Calu3 (cell line): ENCODE measurements around the gene ORM2. TPM values are rescaled to one million over a fixed set of nuclear protein-coding genes. Genes with fewer than 3 reads are reported as not detected.
"Not testable (repeated sequence)": the region's sequence is repeated elsewhere in the genome, so short reads cannot be mapped to it uniquely, and the experiment has no call there.

Source experiments
- BruUV-seq: library from RNA; stranded (reverse); fragments of 400-500 nt; replicated peaks from 2 replicates; lab custom pipeline; 2021; lab: Mats Ljungman, UMichigan
- CTCF ChIA-PET: fragments of 300-600 bp; sonication (Branson Sonifier 250); formaldehyde crosslinking; loops from one replicate; lab custom pipeline; 2022; ENCODE audit warnings: antibody characterized with exemption; lab: Charles Lee
- DNase-seq: peaks from one replicate; pipeline ENCODE4 v3.0.0; 2022
- H3K27ac Mint-ChIP-seq: one replicate; pipeline ENCODE4 v1.8.0; 2022; ENCODE audit warnings: mixed read lengths; ENCODE audit not compliant: unreplicated experiment
- H3K27me3 Mint-ChIP-seq: one replicate; pipeline ENCODE4 v1.8.0; 2022; ENCODE audit warnings: mixed read lengths; ENCODE audit not compliant: unreplicated experiment
- H3K36me3 Mint-ChIP-seq: one replicate; pipeline ENCODE4 v1.8.0; 2022; ENCODE audit warnings: mild to moderate bottlenecking, moderate library complexity, mixed read lengths; ENCODE audit not compliant: insufficient read depth, unreplicated experiment
- H3K4me1 Mint-ChIP-seq: one replicate; pipeline ENCODE4 v1.8.0; 2022; ENCODE audit warnings: mild to moderate bottlenecking, low read depth, mixed read lengths; ENCODE audit not compliant: unreplicated experiment
- H3K4me3 Mint-ChIP-seq: one replicate; pipeline ENCODE4 v1.8.0; 2022; ENCODE audit warnings: mild to moderate bottlenecking, low read depth, moderate library complexity, mixed read lengths; ENCODE audit not compliant: unreplicated experiment
- H3K9me3 Mint-ChIP-seq: one replicate; pipeline ENCODE4 v1.8.0; 2022; ENCODE audit warnings: low read depth, mixed read lengths; ENCODE audit not compliant: unreplicated experiment
- CTCF ChIP-seq: fragments of 200-600 bp; IDR thresholded peaks from one replicate; pipeline ENCODE4 v1.8.0; 2022; ENCODE audit warnings: antibody characterized with exemption; ENCODE audit not compliant: unreplicated experiment
- intact Hi-C: fragments of 100-400 bp; cut with micrococcal nuclease; formaldehyde crosslinking; loops from one replicate; pipeline ENCODE4 v1.10.0; 2022; ENCODE audit not compliant: unreplicated experiment
- total RNA-seq: library from RNA; stranded (reverse); gene quantifications from 2 replicates; pipeline ENCODE4 v1.2.3, GENCODE V29; 2022

ORM2 gene
- total RNA-seq, 1 experiment from 2014 or later, result not detected

- intact Hi-C loops, result no loop called here
Measured at GRCh38 chr9:114317665-114318357, 11.9 kb upstream of the ORM2 start.

GRCh38 chr9:114318416-114318815 lies 11.3 kb upstream of the ORM2 start:
- CTCF ChIA-PET, result no interaction called here
- no TSS peak for BruUV-seq
- intact Hi-C loops, result no loop called here

More at GRCh38 chr9:114317665-114318357, 11.9 kb upstream of the ORM2 start:
- TF ChIP-seq CTCF, result no peak
- no TSS peak for BruUV-seq
- Mint-ChIP-seq H3K4me3 (no peak overlapping the region), H3K9me3 (no peaks in the 10 kb centered on the region), H3K4me1 (no peaks in the 10 kb centered on the region), H3K27ac (no peak overlapping the region), H3K27me3 (peaks cover 14% of the 10 kb centered on the region), H3K36me3 (no peaks in the 10 kb centered on the region)
- CTCF ChIA-PET, result no interaction called here
- DNase-seq, result no peak

GRCh38 chr9:114319147-114319546 lies 10.5 kb upstream of the ORM2 start:
- CTCF ChIA-PET, result interaction anchor here (1.2 kb wide), 1 partner anchor 15 kb away, joined by 3 read pairs; no protein-coding TSS in a partner anchor
- Mint-ChIP-seq H3K4me1 (no peaks in the 10 kb centered on the region), H3K4me3 (no peak overlapping the region), H3K27ac (no peak overlapping the region), H3K9me3 (no peaks in the 10 kb centered on the region), H3K27me3 (peaks cover 14% of the 10 kb centered on the region), H3K36me3 (no peaks in the 10 kb centered on the region)
- intact Hi-C loops, result no loop called here
- no peak for DNase-seq
- TF ChIP-seq CTCF, result no peak
- no TSS peak for BruUV-seq

More at GRCh38 chr9:114318416-114318815, 11.3 kb upstream of the ORM2 start:
- no peak for DNase-seq
- Mint-ChIP-seq H3K27ac (no peak overlapping the region), H3K36me3 (no peaks in the 10 kb centered on the region), H3K9me3 (no peaks in the 10 kb centered on the region), H3K27me3 (peaks cover 14% of the 10 kb centered on the region), H3K4me1 (no peaks in the 10 kb centered on the region), H3K4me3 (no peak overlapping the region)
- no peak for TF ChIP-seq CTCF

GRCh38 chr9:114320710-114321109 lies 9.0 kb upstream of the ORM2 start:
- H3K9me3 Mint-ChIP-seq, H3K4me1 Mint-ChIP-seq, intact Hi-C loops, DNase-seq, H3K36me3 Mint-ChIP-seq, H3K4me3 Mint-ChIP-seq, H3K27ac Mint-ChIP-seq, BruUV-seq: not testable (repeated sequence)
- CTCF ChIA-PET, result interaction anchor here (0.6 kb wide), 1 partner anchor 374 kb away, joined by 3 read pairs; no protein-coding TSS in a partner anchor
- peaks cover 14% of the 10 kb centered on the region for H3K27me3 Mint-ChIP-seq

- DNase-seq, result no peak
- intact Hi-C loops, result no loop called here
- Mint-ChIP-seq H3K27ac (no peak overlapping the region), H3K4me3 (no peak overlapping the region), H3K36me3 (no peaks in the 10 kb centered on the region), H3K27me3 (peaks cover 14% of the 10 kb centered on the region), H3K4me1 (no peaks in the 10 kb centered on the region), H3K9me3 (no peaks in the 10 kb centered on the region)
- TF ChIP-seq CTCF, result no peak
- BruUV-seq, result no TSS peak
- CTCF ChIA-PET, result no interaction called here
Measured at GRCh38 chr9:114321759-114322158, 7.9 kb upstream of the ORM2 start.

GRCh38 chr9:114322160-114322818 lies 7.4 kb upstream of the ORM2 start:
- H3K36me3 Mint-ChIP-seq, intact Hi-C loops, CTCF ChIA-PET, H3K27ac Mint-ChIP-seq, H3K9me3 Mint-ChIP-seq, BruUV-seq, H3K4me3 Mint-ChIP-seq, H3K4me1 Mint-ChIP-seq, DNase-seq: not testable (repeated sequence)
- peaks cover 14% of the 10 kb centered on the region for H3K27me3 Mint-ChIP-seq
